Epithelial cell of proximal tubule (primary cell): ENCODE measurements around the gene MAGOH. TPM values are rescaled to one million over a fixed set of nuclear protein-coding genes. Genes with fewer than 3 reads are reported as not detected.
A peak's percentile ranks its signal among the peaks of the same experiment; 100 is the strongest.

ENCODE experiments used
- DNase-seq: peaks from one replicate; pipeline ENCODE4 v3.0.0-alpha.2; 2011; ENCODE audit warnings: low read depth
- H3K4me3 ChIP-seq: 2 replicates; pipeline ENCODE4 v1.5.1; 2011; ENCODE audit warnings: low read depth, mild to moderate bottlenecking, low read length
- CTCF ChIP-seq: conservative IDR thresholded peaks from 2 replicates; pipeline ENCODE4 v1.5.1; 2012; ENCODE audit warnings: low read depth, mild to moderate bottlenecking, low read length
- total RNA-seq: library from RNA; depleted of rRNA; stranded (reverse); fragments of >200 nt; gene quantifications from 2 replicates; pipeline ENCODE4 v1.2.3, GENCODE V29; 2015

Gene MAGOH
- total RNA-seq, 1 donor from 2014 or later, result 24.8 TPM

DNA sequence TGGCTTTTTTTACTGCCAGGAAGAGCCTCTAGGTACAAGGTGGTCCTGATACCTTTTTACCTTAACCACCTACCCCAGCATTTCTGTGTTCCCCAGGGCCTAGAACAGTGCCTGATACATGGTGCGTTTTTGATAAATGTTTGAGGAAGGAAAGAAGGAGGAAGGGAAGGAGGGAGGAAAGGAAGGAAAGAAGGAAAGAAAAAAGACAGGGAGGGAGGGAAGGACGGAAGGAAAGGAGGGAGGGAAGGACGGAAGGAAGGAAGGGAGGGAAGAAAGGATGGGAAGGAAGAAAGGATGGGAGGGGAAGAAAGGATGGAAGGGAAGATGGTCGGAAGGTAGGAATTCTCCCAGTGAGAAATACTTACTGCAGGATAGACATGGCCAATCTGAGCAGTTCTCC, 12.0 kb upstream of the MAGOH start:
- TF ChIP-seq CTCF, result no peak
- H3K4me3 ChIP-seq, result no peak overlapping the region
- no peak for DNase-seq

GRCh38 chr1:53249706-53250105, 11.4 kb upstream of the MAGOH start:
- H3K4me3 ChIP-seq, result no peak overlapping the region
- DNase-seq, result no peak
- TF ChIP-seq CTCF, result no peak

DNA sequence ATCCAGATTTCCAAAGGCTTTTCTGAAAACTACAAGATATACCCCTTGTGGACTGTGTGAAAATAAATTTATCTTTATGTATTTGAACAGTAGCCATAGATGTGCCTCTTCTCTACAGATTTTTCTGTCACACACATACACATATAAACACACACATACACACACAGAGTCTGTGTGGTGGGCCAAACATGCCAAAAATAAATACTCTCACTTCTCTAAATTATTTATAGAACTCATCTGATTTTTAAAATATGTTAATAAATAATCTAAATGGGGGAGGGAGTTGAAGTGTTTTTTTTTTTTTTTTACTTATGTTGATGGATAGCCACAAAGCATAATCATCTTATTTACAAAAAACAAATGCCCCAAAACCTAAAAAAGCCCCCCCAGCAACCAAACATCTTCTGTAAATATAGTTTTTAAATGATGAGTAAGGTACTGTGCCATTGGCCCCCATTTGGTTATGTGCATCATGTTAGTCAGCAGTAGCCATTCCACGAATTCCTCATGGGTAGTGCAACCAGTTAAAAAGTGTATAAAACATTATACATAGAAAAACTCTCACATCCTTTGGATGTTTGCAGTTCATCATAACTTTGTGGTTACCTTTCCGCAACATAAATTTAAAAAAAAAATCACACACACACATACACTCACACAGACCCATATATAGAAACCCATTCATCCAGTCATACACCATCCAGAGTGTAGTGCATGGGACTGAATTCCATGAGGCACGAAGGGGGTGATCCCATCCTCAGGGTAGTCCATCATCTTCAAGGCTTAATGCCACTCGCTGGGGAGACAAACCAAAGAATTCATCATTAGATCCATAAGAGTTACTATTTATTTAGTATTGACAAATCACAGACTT, 8.2 kb upstream of the MAGOH start:
- H3K4me3 ChIP-seq, result no peak overlapping the region
- no peak for TF ChIP-seq CTCF
- no peak for DNase-seq

GRCh38 chr1:53244141-53244540, 5.8 kb upstream of the MAGOH start:
- no peak for DNase-seq
- no peak for TF ChIP-seq CTCF

DNA sequence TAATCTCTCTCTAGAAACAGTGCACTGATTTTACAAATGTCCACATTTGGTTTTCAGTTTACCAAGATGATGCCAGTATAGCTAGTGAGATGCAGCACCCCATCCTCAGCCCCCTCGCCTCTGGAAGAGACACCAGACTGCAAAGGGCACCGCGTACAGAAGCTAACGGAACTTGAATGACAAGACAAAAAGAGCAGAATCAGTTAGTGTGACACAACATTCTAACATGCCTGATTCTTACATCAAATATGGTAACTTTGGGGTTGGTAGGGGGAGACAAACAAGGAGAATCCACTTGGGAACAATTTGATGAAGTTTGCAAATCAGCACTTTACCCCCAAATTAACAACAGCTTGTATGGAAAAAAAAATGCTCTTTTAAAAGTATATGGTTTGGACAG, 4.1 kb upstream of the MAGOH start:
- no peak for TF ChIP-seq CTCF
- no peak for DNase-seq
- H3K4me3 ChIP-seq, result no peak overlapping the region

More at GRCh38 chr1:53244141-53244540, 5.8 kb upstream of the MAGOH start:
- no peak overlapping the region for H3K4me3 ChIP-seq

DNA sequence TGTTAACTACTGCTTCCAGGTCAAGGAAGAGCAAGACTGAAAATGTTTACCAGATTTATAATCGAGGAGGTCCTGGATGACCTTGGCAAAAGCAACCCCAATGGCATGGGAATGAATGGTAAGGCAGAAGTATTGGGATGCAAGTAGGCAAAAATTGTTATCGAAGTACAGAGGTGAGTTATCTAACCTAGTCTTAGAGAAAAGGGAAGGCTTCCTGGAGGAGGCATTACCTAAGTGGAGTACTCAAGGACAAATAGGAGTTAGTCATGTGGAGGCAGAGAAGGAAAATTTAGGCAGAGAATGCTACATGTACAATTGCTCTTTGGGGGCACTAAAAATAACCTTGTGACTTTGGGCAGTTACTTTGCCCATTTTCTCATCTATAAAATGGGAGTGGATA, 3.5 kb upstream of the MAGOH start:
- DNase-seq, result no peak
- no peak for TF ChIP-seq CTCF
- no peak overlapping the region for H3K4me3 ChIP-seq

DNA sequence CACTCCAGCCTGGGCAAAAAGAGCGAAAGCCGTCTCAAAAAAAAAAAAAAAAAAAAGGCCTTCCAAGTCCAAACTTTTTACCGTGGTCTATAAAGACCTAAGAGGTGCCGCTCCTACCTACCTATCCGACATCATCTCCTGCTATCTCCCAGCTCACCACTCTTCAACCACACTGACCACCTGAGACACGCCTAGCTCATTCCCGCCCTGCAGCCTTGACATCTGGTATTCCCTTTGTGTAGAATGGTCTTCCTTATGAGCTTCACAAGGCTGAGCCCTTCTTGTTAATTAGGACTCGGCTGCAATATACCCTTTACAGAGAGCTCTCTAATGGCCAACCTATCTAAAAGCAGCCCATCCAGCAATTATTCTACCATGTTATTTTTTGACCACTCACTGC, 680 bp downstream of the MAGOH start:
- peak overlapping the region; percentile 85 for H3K4me3 ChIP-seq
- DNase-seq, result no peak
- no peak for TF ChIP-seq CTCF
